Measurements from ENCODE around the gene SEC14L1.

Gene SEC14L1

GRCh38 chr17:77247048-77247541, 106.3 kb downstream of the SEC14L1 start (continued):
- TF ChIP-seq, protein P1, sequence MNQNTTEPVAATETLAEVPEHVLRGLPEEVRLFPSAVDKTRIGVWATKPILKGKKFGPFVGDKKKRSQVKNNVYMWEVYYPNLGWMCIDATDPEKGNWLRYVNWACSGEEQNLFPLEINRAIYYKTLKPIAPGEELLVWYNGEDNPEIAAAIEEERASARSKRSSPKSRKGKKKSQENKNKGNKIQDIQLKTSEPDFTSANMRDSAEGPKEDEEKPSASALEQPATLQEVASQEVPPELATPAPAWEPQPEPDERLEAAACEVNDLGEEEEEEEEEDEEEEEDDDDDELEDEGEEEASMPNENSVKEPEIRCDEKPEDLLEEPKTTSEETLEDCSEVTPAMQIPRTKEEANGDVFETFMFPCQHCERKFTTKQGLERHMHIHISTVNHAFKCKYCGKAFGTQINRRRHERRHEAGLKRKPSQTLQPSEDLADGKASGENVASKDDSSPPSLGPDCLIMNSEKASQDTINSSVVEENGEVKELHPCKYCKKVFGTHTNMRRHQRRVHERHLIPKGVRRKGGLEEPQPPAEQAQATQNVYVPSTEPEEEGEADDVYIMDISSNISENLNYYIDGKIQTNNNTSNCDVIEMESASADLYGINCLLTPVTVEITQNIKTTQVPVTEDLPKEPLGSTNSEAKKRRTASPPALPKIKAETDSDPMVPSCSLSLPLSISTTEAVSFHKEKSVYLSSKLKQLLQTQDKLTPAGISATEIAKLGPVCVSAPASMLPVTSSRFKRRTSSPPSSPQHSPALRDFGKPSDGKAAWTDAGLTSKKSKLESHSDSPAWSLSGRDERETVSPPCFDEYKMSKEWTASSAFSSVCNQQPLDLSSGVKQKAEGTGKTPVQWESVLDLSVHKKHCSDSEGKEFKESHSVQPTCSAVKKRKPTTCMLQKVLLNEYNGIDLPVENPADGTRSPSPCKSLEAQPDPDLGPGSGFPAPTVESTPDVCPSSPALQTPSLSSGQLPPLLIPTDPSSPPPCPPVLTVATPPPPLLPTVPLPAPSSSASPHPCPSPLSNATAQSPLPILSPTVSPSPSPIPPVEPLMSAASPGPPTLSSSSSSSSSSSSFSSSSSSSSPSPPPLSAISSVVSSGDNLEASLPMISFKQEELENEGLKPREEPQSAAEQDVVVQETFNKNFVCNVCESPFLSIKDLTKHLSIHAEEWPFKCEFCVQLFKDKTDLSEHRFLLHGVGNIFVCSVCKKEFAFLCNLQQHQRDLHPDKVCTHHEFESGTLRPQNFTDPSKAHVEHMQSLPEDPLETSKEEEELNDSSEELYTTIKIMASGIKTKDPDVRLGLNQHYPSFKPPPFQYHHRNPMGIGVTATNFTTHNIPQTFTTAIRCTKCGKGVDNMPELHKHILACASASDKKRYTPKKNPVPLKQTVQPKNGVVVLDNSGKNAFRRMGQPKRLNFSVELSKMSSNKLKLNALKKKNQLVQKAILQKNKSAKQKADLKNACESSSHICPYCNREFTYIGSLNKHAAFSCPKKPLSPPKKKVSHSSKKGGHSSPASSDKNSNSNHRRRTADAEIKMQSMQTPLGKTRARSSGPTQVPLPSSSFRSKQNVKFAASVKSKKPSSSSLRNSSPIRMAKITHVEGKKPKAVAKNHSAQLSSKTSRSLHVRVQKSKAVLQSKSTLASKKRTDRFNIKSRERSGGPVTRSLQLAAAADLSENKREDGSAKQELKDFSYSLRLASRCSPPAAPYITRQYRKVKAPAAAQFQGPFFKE (tag by site-specific recombination; IDR thresholded peaks at IDR 0.05; ENCODE audit: borderline replicate concordance), result no peak
- 0 out of 2 replicates have a peak, but pooled peaks have one; percentile 33 for TF ChIP-seq ZNF324 (tag by site-specific recombination; IDR thresholded peaks at IDR 0.05)
- no peak for TF ChIP-seq REPIN1 (tag by site-specific recombination; IDR thresholded peaks at IDR 0.05; ENCODE audit: low read depth)
- peak; percentile 68 for TF ChIP-seq ZBTB10 (tag by site-specific recombination; IDR thresholded peaks at IDR 0.05)
- TF ChIP-seq SCRT1 (tag by site-specific recombination; IDR thresholded peaks at IDR 0.05; ENCODE audit: borderline replicate concordance), result no peak
- TF ChIP-seq ZNF391 (tag by site-specific recombination; IDR thresholded peaks at IDR 0.05; ENCODE audit: borderline replicate concordance, low read depth), result peak; percentile 71; the same call in 1 of the 2 replicates
- TF ChIP-seq GLIS1 (tag by site-specific recombination; IDR thresholded peaks at IDR 0.05), result peak; percentile 68
- TF ChIP-seq ZNF48 (tag by site-specific recombination; IDR thresholded peaks at IDR 0.05), result no peak
- TF ChIP-seq ZNF629 (tag by site-specific recombination; IDR thresholded peaks at IDR 0.05), result 0 out of 2 replicates have a peak, but pooled peaks have one; percentile 15
- TF ChIP-seq ZNF514 (tag by site-specific recombination; IDR thresholded peaks at IDR 0.05), result no peak
- TF ChIP-seq, protein P2, sequence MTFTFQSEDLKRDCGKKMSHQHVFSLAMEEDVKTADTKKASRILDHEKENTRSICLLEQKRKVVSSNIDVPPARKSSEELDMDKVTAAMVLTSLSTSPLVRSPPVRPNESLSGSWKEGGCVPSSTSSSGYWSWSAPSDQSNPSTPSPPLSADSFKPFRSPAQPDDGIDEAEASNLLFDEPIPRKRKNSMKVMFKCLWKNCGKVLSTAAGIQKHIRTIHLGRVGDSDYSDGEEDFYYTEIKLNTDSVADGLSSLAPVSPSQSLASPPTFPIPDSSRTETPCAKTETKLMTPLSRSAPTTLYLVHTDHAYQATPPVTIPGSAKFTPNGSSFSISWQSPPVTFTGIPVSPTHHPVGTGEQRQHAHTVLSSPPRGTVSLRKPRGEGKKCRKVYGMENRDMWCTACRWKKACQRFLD (tag by site-specific recombination; IDR thresholded peaks at IDR 0.05), result no peak
- TF ChIP-seq PRDM1 (tag by site-specific recombination; IDR thresholded peaks at IDR 0.05), result no peak
- TF ChIP-seq ZNF132 (tag by site-specific recombination; IDR thresholded peaks at IDR 0.05; ENCODE audit: borderline replicate concordance), result no peak
- TF ChIP-seq ZNF585B (tag by site-specific recombination; IDR thresholded peaks at IDR 0.05), result no peak
- TF ChIP-seq ZNF16 (tag by site-specific recombination; IDR thresholded peaks at IDR 0.05; ENCODE audit: low read depth), result no peak
- TF ChIP-seq MZF1 (tag by site-specific recombination; IDR thresholded peaks at IDR 0.05; ENCODE audit: borderline replicate concordance), result no peak
- TF ChIP-seq ZNF19 (tag by site-specific recombination; IDR thresholded peaks at IDR 0.05; ENCODE audit: low read depth), result no peak
- no peak for TF ChIP-seq ZSCAN23 (tag by site-specific recombination; IDR thresholded peaks at IDR 0.05)
- no peak for TF ChIP-seq BCL11A (tag by site-specific recombination; IDR thresholded peaks at IDR 0.05; ENCODE audit: low read depth)
- TF ChIP-seq, protein P3, sequence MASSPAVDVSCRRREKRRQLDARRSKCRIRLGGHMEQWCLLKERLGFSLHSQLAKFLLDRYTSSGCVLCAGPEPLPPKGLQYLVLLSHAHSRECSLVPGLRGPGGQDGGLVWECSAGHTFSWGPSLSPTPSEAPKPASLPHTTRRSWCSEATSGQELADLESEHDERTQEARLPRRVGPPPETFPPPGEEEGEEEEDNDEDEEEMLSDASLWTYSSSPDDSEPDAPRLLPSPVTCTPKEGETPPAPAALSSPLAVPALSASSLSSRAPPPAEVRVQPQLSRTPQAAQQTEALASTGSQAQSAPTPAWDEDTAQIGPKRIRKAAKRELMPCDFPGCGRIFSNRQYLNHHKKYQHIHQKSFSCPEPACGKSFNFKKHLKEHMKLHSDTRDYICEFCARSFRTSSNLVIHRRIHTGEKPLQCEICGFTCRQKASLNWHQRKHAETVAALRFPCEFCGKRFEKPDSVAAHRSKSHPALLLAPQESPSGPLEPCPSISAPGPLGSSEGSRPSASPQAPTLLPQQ (tag by site-specific recombination; IDR thresholded peaks at IDR 0.05), result no peak; the same call in 1 of the 2 replicates
- TF ChIP-seq ZNF555 (tag by site-specific recombination; conservative IDR thresholded peaks at IDR 0.05), result no peak
- no peak for TF ChIP-seq ZNF843 (tag by site-specific recombination; IDR thresholded peaks at IDR 0.05)
- peak; percentile 39; the same call in 1 of the 2 replicates for TF ChIP-seq KLF9 (tag by site-specific recombination; IDR thresholded peaks at IDR 0.05; ENCODE audit: low read depth)
- TF ChIP-seq ZNF549 (tag by site-specific recombination; IDR thresholded peaks at IDR 0.05), result no peak
- no peak for TF ChIP-seq ZBTB21 (tag by site-specific recombination; IDR thresholded peaks at IDR 0.05)
- TF ChIP-seq, protein P4, sequence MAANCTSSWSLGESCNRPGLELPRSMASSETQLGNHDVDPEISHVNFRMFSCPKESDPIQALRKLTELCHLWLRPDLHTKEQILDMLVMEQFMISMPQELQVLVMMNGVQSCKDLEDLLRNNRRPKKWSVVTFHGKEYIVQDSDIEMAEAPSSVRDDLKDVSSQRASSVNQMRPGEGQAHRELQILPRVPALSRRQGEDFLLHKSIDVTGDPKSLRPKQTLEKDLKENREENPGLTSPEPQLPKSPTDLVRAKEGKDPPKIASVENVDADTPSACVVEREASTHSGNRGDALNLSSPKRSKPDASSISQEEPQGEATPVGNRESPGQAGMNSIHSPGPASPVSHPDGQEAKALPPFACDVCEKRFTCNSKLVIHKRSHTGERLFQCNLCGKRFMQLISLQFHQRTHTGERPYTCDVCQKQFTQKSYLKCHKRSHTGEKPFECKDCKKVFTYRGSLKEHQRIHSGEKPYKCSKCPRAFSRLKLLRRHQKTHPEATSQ (tag by site-specific recombination; IDR thresholded peaks at IDR 0.05), result no peak
- no peak for TF ChIP-seq GLI2 (tag by site-specific recombination; IDR thresholded peaks at IDR 0.05; ENCODE audit: borderline replicate concordance, low read depth)
